HepG2 (cell line): ENCODE results near the gene NUF2.

Experiments used
- CHD2 ChIP-seq: IDR thresholded peaks from 2 replicates; pipeline ENCODE4 v1.6.1; 2011; ENCODE audit warnings: low read depth, low read length, improper control_type of control experiment
- CREM ChIP-seq, 2 experiments: sonication (generic) in 1 of 2; formaldehyde crosslinking in 1 of 2; IDR thresholded peaks; 2 replicates each; pipeline versions ENCODE4 v1.4.0 to v1.6.1; 2016 to 2020; ENCODE audit warnings: antibody characterized with exemption in 1 of 2, mild to moderate bottlenecking in 1 of 2, missing genetic modification reagents in 1 of 2
- EP300 ChIP-seq, 3 experiments: sonication (generic) in 1 of 3; formaldehyde crosslinking in 1 of 3; IDR thresholded peaks; 2 replicates each; pipeline versions ENCODE4 v1.5.1 to v1.6.1; 2011 to 2020; ENCODE audit warnings: low read depth in 2 of 3, low read length in 2 of 3, borderline replicate concordance in 1 of 3, improper control_type of control experiment in 1 of 3, mild to moderate bottlenecking in 1 of 3, missing genetic modification reagents in 1 of 3, moderate library complexity in 1 of 3
- FIP1L1 ChIP-seq: fragments of 200-400 bp; formaldehyde crosslinking; IDR thresholded peaks from 2 replicates; pipeline ENCODE4 v1.6.1; 2018; ENCODE audit warnings: low read depth, mild to moderate bottlenecking, low read length, moderate library complexity, borderline replicate concordance; ENCODE audit not compliant: insufficient read depth
- FOSL1 ChIP-seq: sonication (generic); formaldehyde crosslinking; IDR thresholded peaks from 2 replicates; pipeline ENCODE4 v1.9.0; 2021; ENCODE audit warnings: missing genetic modification reagents, borderline replicate concordance
- KLF16 ChIP-seq, 2 experiments: sonication (generic) in 1 of 2; formaldehyde crosslinking in 1 of 2; IDR thresholded peaks; 2 replicates each; pipeline versions ENCODE4 v1.6.1 to v1.8.0; 2016 to 2023; ENCODE audit warnings: missing genetic modification reagents in 2 of 2, missing compliant biosample characterization in 1 of 2
- MLLT10 ChIP-seq: sonication (generic); formaldehyde crosslinking; IDR thresholded peaks from 2 replicates; pipeline ENCODE4 v1.4.0; 2020; ENCODE audit warnings: missing genetic modification reagents
- POLR2A ChIP-seq, 2 experiments: IDR thresholded peaks; 2 replicates each; pipeline ENCODE4 v1.6.1; 2011; ENCODE audit warnings: low read depth in 2 of 2, low read length in 2 of 2, mild to moderate bottlenecking in 1 of 2, moderate library complexity in 1 of 2; ENCODE audit not compliant: insufficient read depth in 1 of 2
- POLR2AphosphoS5 ChIP-seq: IDR thresholded peaks from 2 replicates; pipeline ENCODE4 v1.6.1; 2012; ENCODE audit warnings: low read depth, low read length
- ZNF83 ChIP-seq: sonication (generic); formaldehyde crosslinking; IDR thresholded peaks from 2 replicates; pipeline ENCODE4 v1.4.0; 2020; ENCODE audit warnings: missing genetic modification reagents, mild to moderate bottlenecking, borderline replicate concordance
- ZSCAN12 ChIP-seq: sonication (generic); formaldehyde crosslinking; IDR thresholded peaks from 2 replicates; pipeline ENCODE4 v1.9.0; 2021; ENCODE audit warnings: mild to moderate bottlenecking, missing genetic modification reagents
- ZSCAN29 ChIP-seq: sonication (generic); formaldehyde crosslinking; conservative IDR thresholded peaks from 2 replicates; pipeline ENCODE4 v1.4.0; 2020; ENCODE audit warnings: mild to moderate bottlenecking, missing genetic modification reagents
- TF ChIP-seq, protein P1 (sequence below): sonication (generic); formaldehyde crosslinking; IDR thresholded peaks from 2 replicates; pipeline ENCODE4 v1.5.0; 2020; ENCODE audit warnings: mild to moderate bottlenecking, missing genetic modification reagents, moderate library complexity
- TF ChIP-seq, protein P2 (sequence below): sonication (generic); formaldehyde crosslinking; IDR thresholded peaks from 2 replicates; pipeline ENCODE4 v1.4.0; 2020; ENCODE audit warnings: missing genetic modification reagents

DNA sequence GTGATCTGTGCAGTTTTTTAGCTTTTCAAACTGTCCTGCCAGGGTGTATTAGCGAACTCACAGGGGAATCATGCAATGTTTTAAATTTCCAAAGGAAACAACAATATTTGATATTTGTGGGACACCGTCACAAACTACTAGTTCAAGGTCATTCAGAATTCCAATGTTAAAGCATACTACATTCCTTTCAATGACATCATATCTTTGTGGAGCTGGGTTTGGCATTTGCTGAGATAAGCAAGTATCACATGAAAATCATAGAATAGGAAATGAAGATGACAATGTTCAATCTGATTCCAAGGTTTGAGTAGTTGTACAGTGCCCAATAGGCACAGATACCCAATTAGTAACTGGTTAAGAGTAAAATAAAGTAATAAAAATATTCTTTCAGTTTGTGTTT is 35.6 kb downstream of the NUF2 start:
- TF ChIP-seq POLR2AphosphoS5 (no peak), FIP1L1 (no peak), FOSL1 (no peak), EP300 (IDR thresholded peaks at IDR 0.05; ENCODE audit: low read depth in 2 of 2, low read length in 2 of 2) (no peak), EP300 (CRISPR knock-in tag; IDR thresholded peaks at IDR 0.05; ENCODE audit: borderline replicate concordance) (no peak), MLLT10 (CRISPR knock-in tag) (no peak), ZNF83 (no peak), CREM (IDR thresholded peaks at IDR 0.05) (no peak), CREM (CRISPR knock-in tag; IDR thresholded peaks at IDR 0.05) (no peak), POLR2A (IDR thresholded peaks at IDR 0.05; ENCODE audit: insufficient read depth in 1 of 2, low read depth in 2 of 2, low read length in 2 of 2) (no peak), KLF16 (CRISPR knock-in tag; IDR thresholded peaks at IDR 0.05) (no peak), ZSCAN29 (no peak), ZSCAN12 (CRISPR knock-in tag) (no peak), CHD2 (no peak)
- TF ChIP-seq, protein P1, sequence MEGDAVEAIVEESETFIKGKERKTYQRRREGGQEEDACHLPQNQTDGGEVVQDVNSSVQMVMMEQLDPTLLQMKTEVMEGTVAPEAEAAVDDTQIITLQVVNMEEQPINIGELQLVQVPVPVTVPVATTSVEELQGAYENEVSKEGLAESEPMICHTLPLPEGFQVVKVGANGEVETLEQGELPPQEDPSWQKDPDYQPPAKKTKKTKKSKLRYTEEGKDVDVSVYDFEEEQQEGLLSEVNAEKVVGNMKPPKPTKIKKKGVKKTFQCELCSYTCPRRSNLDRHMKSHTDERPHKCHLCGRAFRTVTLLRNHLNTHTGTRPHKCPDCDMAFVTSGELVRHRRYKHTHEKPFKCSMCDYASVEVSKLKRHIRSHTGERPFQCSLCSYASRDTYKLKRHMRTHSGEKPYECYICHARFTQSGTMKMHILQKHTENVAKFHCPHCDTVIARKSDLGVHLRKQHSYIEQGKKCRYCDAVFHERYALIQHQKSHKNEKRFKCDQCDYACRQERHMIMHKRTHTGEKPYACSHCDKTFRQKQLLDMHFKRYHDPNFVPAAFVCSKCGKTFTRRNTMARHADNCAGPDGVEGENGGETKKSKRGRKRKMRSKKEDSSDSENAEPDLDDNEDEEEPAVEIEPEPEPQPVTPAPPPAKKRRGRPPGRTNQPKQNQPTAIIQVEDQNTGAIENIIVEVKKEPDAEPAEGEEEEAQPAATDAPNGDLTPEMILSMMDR (CRISPR knock-in tag): no peak
- TF ChIP-seq, protein P2, sequence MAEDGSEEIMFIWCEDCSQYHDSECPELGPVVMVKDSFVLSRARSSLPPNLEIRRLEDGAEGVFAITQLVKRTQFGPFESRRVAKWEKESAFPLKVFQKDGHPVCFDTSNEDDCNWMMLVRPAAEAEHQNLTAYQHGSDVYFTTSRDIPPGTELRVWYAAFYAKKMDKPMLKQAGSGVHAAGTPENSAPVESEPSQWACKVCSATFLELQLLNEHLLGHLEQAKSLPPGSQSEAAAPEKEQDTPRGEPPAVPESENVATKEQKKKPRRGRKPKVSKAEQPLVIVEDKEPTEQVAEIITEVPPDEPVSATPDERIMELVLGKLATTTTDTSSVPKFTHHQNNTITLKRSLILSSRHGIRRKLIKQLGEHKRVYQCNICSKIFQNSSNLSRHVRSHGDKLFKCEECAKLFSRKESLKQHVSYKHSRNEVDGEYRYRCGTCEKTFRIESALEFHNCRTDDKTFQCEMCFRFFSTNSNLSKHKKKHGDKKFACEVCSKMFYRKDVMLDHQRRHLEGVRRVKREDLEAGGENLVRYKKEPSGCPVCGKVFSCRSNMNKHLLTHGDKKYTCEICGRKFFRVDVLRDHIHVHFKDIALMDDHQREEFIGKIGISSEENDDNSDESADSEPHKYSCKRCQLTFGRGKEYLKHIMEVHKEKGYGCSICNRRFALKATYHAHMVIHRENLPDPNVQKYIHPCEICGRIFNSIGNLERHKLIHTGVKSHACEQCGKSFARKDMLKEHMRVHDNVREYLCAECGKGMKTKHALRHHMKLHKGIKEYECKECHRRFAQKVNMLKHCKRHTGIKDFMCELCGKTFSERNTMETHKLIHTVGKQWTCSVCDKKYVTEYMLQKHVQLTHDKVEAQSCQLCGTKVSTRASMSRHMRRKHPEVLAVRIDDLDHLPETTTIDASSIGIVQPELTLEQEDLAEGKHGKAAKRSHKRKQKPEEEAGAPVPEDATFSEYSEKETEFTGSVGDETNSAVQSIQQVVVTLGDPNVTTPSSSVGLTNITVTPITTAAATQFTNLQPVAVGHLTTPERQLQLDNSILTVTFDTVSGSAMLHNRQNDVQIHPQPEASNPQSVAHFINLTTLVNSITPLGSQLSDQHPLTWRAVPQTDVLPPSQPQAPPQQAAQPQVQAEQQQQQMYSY (CRISPR knock-in tag): no peak
